ENCODE results near the gene ZFP2.

GRCh38 chr5:178869577-178869976, 26.1 kb upstream of the ZFP2 start:
- TF ChIP-seq ZFP82 (CRISPR knock-in tag; IDR thresholded peaks at IDR 0.05; ENCODE audit: borderline replicate concordance) (no peak), POLR2A (IDR thresholded peaks at IDR 0.05; ENCODE audit: insufficient read depth in 1 of 2, low read depth in 2 of 2, low read length in 2 of 2) (no peak), ZBTB49 (CRISPR knock-in tag; IDR thresholded peaks at IDR 0.05; ENCODE audit: borderline replicate concordance) (no peak), KDM1A (CRISPR knock-in tag; IDR thresholded peaks at IDR 0.05) (no peak)
